Activated naive CD8-positive, alpha-beta T cell treated with anti-CD3 and anti-CD28 coated beads, Interleukin-2, amount 10 ng/mL, durations not matched to agents 7 days and 5 days (primary cell): Measurements from ENCODE around the gene GOT1. TPM values are rescaled to one million over a fixed set of nuclear protein-coding genes. Genes with fewer than 3 reads are reported as not detected.

Experiments
- ATAC-seq: fragments of 150-1000 bp; cut with Tn5 transposase; one replicate; pipeline ENCODE4 v1.10.0; 2021; ENCODE audit warnings: low read depth, moderate library complexity
- POLR2A ChIA-PET: fragments of 350-600 bp; sonication (Branson Sonifier 250); formaldehyde crosslinking; loops from one replicate; lab custom pipeline; 2021; ENCODE audit warnings: antibody characterized with exemption; lab: Charles Lee
- DNase-seq: peaks from one replicate; pipeline ENCODE4 v3.0.0; 2021
- H3K27ac Mint-ChIP-seq: one replicate; pipeline ENCODE4 v1.8.0; 2022; ENCODE audit warnings: mild to moderate bottlenecking, mixed read lengths
- H3K27me3 Mint-ChIP-seq: one replicate; pipeline ENCODE4 v1.8.0; 2022; ENCODE audit warnings: mild to moderate bottlenecking, moderate library complexity, mixed read lengths
- H3K36me3 Mint-ChIP-seq: one replicate; pipeline ENCODE4 v1.8.0; 2021; ENCODE audit warnings: mild to moderate bottlenecking, mixed read lengths
- H3K4me1 Mint-ChIP-seq: one replicate; pipeline ENCODE4 v1.8.0; 2021; ENCODE audit warnings: mixed read lengths
- H3K4me3 Mint-ChIP-seq: one replicate; pipeline ENCODE4 v1.8.0; 2022; ENCODE audit warnings: mild to moderate bottlenecking, moderate library complexity, mixed read lengths
- H3K9me3 Mint-ChIP-seq: one replicate; pipeline ENCODE4 v1.8.0; 2021; ENCODE audit warnings: mixed read lengths
- total RNA-seq, 2 experiments: library from RNA; stranded (reverse); gene quantifications; one replicate each; pipeline ENCODE4 v1.2.3, GENCODE V29; 2021

GOT1 gene
- total RNA-seq, 2 experiments from 2014 or later: 22.6 to 24.0 TPM

DNA sequence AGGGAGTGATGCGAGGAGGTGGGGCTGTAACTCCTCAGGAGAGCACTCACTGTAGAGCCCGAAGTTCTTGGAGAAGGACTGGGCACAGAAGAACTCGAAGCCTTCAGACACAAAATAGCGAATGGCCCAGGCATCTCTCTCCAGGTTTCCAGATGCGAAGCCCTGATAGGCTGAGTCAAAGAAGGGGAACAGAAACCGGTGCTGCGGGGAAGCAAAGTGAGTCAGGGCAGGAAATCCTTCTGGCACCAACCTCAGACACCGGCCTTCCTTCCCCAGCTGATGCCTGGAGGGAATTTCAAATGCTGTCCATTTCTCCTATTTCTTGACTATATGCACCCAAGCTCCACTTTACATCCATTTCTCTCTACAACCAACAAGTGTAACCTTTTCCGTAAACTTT, 26.8 kb downstream of the GOT1 start:
- ATAC-seq (no peak), DNase-seq (no peak)
- Mint-ChIP-seq H3K27me3 (no peaks in the 10 kb centered on the region), H3K36me3 (peaks cover 8% of the 10 kb centered on the region), H3K4me1 (no peaks in the 10 kb centered on the region), H3K27ac (no peak overlapping the region), H3K9me3 (no peaks in the 10 kb centered on the region), H3K4me3 (no peak overlapping the region)
- POLR2A ChIA-PET: no interaction called here

DNA sequence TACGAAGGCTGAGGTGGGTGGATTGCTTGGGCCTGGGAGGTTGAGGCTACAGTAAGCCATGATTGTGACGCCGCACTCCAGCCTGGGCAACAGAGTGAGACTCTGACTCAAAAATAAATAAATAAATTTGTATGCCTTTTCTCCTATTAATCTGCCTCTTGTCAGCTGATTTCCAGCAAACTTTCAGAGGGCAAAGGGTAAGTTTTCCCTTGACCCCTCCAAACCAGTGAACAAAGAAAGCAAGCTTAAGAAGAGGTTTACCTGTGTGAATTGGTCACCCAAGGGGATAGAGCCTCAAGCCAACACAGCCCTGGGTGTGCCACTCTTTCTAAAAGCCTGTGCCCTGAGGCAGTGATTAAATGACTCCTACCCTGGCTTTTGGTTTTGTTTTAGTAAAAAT, 30.8 kb downstream of the GOT1 start:
- peaks cover 3% of the 10 kb centered on the region for H3K36me3 Mint-ChIP-seq
- no peak for ATAC-seq
- H3K27me3 Mint-ChIP-seq: no peaks in the 10 kb centered on the region

DNA sequence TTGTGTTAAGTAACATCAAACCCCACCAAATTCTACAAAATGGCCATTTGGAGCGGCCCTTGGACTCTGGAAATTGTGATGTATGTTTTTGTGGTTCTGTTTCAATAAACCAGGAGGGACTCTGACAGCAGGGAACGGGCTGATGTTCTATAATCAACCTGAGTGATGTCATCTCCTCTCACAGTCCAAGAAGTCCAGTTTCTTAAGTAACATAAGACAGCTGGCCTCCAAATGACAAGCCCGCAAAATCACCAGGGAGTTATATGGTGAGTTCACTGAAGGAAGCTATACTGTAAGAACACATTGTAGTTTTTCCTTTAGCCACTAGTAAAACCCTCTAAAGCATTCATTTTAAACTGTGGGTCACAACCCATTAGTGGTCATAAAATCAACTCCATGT, 34.0 kb downstream of the GOT1 start:
- DNase-seq (no peak), ATAC-seq (no peak)
- peaks cover 3% of the 10 kb centered on the region for H3K36me3 Mint-ChIP-seq
- H3K27me3 Mint-ChIP-seq: peaks cover 2% of the 10 kb centered on the region
- peaks cover 10% of the 10 kb centered on the region for H3K4me1 Mint-ChIP-seq
- H3K4me3 Mint-ChIP-seq: no peak overlapping the region
- H3K9me3 Mint-ChIP-seq: no peaks in the 10 kb centered on the region
- H3K27ac Mint-ChIP-seq: no peak overlapping the region
- POLR2A ChIA-PET: no interaction called here

More for the DNA sequence above, 30.8 kb downstream of the GOT1 start:
- no peak overlapping the region for H3K4me3 Mint-ChIP-seq
- no peaks in the 10 kb centered on the region for H3K9me3 Mint-ChIP-seq
- H3K4me1 Mint-ChIP-seq: peaks cover 5% of the 10 kb centered on the region
- no peak for DNase-seq
- POLR2A ChIA-PET: no interaction called here
- H3K27ac Mint-ChIP-seq: no peak overlapping the region

DNA sequence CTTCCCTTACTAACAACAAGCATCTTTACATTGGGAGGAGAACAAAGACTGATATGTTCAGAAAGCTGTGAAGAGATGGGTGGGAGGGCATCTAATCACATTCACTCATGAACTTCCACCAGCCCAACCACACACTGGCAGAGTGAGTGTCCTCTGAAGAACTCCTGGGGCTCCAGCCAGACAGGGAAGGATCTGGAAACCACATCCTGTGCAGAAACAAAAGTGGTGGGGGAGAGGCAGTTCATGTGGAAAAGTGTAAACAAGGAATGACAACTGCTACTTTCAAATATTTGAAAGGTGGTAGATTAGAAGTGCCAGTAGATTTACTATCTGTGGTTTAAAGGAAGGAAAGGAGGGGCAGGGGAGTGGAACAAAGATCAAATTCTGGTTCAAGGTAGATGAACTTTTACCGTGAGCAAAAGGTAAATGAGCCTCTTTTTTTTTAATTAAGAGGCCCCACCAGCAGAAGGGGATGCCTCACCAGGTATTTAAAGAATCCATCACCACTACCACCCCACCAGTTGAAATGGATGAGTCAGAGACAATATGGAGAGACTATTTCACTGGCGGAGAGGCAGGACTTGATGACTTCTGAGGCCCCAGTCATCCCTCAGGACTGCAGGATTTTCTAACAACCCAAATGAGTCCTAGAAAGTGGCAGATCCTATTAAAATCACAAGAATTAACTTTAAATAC, 34.5 kb downstream of the GOT1 start:
- Mint-ChIP-seq H3K9me3 (no peaks in the 10 kb centered on the region), H3K4me3 (no peak overlapping the region), H3K4me1 (peaks cover 10% of the 10 kb centered on the region), H3K36me3 (peaks cover 3% of the 10 kb centered on the region), H3K27me3 (peaks cover 2% of the 10 kb centered on the region), H3K27ac (no peak overlapping the region)
- ATAC-seq: no peak
- POLR2A ChIA-PET: no interaction called here
- no peak for DNase-seq

DNA sequence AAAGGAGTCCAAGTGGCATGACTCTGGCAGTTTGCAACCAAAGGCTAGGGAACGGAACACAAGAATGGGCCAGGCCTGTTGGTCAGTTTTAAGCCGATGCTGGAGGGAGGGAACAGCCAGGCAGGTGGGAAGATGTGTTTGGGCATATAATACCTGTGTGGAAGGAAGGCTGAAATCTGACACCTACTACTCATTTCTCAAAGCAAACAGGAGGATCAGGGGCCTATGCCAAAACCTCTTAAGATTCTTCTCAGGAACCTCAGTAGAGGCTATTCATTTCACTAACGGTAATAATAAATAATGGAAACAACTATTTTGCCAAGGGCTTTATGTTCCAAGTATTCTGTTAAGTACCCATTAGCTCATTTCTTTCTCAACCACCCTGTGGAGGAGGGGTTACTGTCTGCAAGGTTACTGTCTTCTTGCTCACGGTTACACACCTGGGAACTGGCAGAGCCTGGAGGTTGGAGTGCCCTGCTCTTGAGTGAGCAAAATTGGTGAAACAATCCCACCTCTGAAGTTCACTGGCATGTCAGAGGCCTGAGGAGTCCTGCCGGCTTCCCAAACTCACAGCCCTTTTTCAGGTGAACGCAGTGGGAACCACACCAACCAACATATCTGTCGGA, 35.5 kb downstream of the GOT1 start:
- DNase-seq: no peak
- POLR2A ChIA-PET: no interaction called here
- peaks cover 8% of the 10 kb centered on the region for H3K27me3 Mint-ChIP-seq
- H3K9me3 Mint-ChIP-seq: no peaks in the 10 kb centered on the region
- peaks cover 3% of the 10 kb centered on the region for H3K36me3 Mint-ChIP-seq
- peaks cover 10% of the 10 kb centered on the region for H3K4me1 Mint-ChIP-seq
- no peak overlapping the region for H3K27ac Mint-ChIP-seq
- no peak for ATAC-seq
- H3K4me3 Mint-ChIP-seq: no peak overlapping the region

DNA sequence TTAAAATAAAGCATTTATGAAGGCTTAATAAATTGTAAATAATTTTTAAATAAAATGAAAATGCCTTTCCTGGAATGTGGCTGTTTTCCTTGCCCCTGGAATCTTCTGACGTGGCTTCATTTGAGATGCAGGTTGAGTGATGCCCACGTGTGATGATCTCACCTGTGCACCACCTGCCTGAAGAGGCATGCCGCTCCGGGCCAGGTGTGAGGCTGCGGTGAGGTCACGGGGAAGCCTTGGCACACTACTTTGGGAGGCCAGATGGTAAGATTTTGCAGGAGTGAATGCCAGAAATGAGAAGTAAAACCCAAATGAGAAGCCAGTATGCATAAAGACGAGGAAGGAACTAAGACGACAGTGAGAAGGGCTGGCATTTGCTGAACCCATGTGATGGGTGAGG, 36.2 kb downstream of the GOT1 start:
- peaks cover 3% of the 10 kb centered on the region for H3K36me3 Mint-ChIP-seq
- no peak overlapping the region for H3K27ac Mint-ChIP-seq
- H3K4me1 Mint-ChIP-seq: peaks cover 10% of the 10 kb centered on the region
- H3K4me3 Mint-ChIP-seq: no peak overlapping the region
- peaks cover 8% of the 10 kb centered on the region for H3K27me3 Mint-ChIP-seq
- H3K9me3 Mint-ChIP-seq: no peaks in the 10 kb centered on the region
- POLR2A ChIA-PET: no interaction called here
- no peak for ATAC-seq
- no peak for DNase-seq

DNA sequence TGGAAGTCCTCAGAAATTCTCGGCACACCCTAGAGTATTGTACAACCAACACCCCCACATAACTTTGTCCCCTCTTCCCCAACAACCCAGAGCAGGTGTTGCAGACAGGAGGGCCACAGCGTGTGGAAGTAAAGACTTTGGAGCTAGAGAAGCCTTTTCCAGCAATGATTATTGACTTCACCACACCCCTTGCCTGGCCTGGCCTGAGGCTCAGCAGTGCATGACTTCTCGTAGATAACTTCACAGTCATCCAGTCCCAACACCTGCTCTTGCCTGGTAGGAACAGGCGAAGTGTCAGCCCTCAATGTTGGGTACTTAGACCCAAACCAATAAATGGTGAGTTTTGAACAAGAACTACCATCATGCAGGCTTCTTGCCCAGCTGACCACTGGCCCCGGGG, 36.7 kb downstream of the GOT1 start:
- POLR2A ChIA-PET: no interaction called here

DNA sequence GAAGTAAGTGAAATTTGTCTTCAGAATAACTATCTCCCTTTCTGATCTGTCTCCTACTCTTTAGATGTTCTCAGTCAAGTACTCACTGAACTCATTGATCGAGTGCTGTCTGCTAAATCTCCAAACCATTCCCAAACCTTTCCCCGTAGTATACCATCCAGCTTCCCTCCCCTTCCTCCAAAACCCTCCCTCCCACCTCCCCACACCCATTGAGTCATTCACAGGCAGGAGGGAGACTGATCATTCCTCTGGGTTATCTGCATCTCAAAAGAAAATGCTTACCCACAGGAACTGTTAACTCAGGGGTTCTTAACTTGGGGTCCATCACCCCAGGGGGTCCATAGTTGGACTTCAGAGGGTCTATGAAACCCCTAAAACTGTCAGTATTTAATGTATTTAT, 37.4 kb downstream of the GOT1 start:
- POLR2A ChIA-PET: no interaction called here
- Mint-ChIP-seq H3K27ac (no peak overlapping the region), H3K4me1 (peaks cover 10% of the 10 kb centered on the region), H3K36me3 (peaks cover 3% of the 10 kb centered on the region), H3K9me3 (no peaks in the 10 kb centered on the region), H3K4me3 (no peak overlapping the region), H3K27me3 (peaks cover 8% of the 10 kb centered on the region)
- ATAC-seq (no peak), DNase-seq (no peak)

More for the DNA sequence above, 36.7 kb downstream of the GOT1 start:
- ATAC-seq (no peak), DNase-seq (no peak)
- no peak overlapping the region for H3K27ac Mint-ChIP-seq
- H3K36me3 Mint-ChIP-seq: peaks cover 3% of the 10 kb centered on the region
- H3K9me3 Mint-ChIP-seq: no peaks in the 10 kb centered on the region
- H3K27me3 Mint-ChIP-seq: peaks cover 8% of the 10 kb centered on the region
- H3K4me1 Mint-ChIP-seq: peaks cover 10% of the 10 kb centered on the region
- H3K4me3 Mint-ChIP-seq: no peak overlapping the region

DNA sequence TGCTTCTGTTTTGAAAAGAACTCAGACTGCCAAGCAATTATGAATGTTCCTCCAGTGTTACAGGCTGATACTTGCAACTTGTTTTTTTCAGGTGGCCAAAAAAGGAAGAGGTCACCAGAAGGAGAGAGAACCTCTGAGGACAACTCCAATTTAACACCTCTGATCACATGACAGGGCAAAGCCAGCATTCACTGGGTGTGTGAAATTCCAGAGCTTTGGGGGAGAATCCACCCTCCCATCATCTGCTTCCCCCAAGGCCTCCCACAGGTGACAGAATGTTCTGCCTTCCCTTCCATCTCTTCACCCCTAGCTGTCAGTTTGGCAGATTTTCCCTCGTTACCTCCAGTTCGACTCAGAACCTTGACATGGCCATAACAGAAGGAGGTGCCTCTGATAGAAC, 39.1 kb downstream of the GOT1 start:
- ATAC-seq (no peak), DNase-seq (no peak)
- Mint-ChIP-seq H3K4me3 (no peak overlapping the region), H3K27ac (no peak overlapping the region), H3K9me3 (no peaks in the 10 kb centered on the region), H3K4me1 (peaks cover 10% of the 10 kb centered on the region), H3K36me3 (no peaks in the 10 kb centered on the region), H3K27me3 (peaks cover 8% of the 10 kb centered on the region)
- POLR2A ChIA-PET: no interaction called here

DNA sequence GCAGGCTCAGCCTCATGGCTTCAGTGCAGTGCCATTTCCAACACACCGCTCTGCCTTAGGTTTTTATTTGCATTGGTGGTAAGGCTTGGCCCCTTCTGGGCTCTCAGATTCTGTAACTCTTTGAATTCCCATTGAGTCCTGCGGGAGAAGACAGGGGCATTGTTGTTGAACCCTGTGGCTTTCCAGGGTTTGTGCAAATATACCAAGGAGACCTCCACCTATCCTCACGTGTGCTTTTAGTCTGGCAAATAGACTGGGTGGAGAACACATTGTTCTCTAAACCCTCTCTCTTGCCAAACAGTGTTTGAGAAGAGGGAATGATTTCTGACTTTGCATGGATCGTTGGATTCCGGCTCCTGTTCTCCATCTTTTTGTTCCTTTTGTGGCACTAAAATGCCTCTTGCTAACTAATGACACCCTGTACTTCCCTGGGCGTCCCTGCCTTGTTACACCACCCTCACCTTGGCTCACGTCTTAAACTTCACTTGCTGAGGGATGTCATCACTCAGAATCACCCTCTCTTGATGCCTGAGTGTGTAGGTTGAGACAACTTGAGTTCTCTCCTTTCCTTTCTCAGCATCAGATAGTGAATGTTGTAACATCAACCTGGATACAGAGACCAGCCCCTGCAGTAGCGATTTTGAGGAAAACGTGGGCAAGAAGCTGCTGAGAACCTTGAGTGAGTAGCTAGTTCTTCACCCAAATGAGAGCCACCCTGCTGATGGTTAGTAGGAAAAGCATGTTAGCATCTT, 40.5 kb downstream of the GOT1 start:
- H3K4me3 Mint-ChIP-seq: no peak overlapping the region
- POLR2A ChIA-PET: no interaction called here
- no peak overlapping the region for H3K27ac Mint-ChIP-seq

DNA sequence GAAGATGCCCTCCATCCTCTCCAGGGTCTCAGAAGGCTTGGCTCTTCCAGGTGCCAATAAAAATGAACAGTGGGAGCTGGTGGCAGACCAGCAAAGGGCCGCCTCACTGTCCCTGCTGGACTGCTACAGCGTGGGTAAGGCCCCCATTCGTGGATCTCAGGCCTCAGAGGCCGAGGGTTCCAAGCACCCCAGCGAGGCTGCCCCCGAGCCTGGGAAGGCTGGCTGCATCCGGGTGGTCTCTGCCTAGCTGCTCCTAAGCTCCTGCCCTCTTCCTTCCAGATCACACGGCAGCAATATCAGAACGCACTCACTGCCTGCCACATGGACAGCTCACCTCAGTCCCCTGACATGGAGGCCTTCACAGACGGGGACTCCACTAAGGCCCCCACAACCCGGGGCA, 42.9 kb downstream of the GOT1 start:
- Mint-ChIP-seq H3K27me3 (peaks cover 11% of the 10 kb centered on the region), H3K4me3 (no peak overlapping the region), H3K4me1 (peaks cover 4% of the 10 kb centered on the region), H3K36me3 (peaks cover 2% of the 10 kb centered on the region), H3K27ac (no peak overlapping the region), H3K9me3 (no peaks in the 10 kb centered on the region)
- no peak for DNase-seq
- POLR2A ChIA-PET: no interaction called here
- no peak for ATAC-seq

More for the DNA sequence above, 40.5 kb downstream of the GOT1 start:
- H3K27me3 Mint-ChIP-seq: peaks cover 11% of the 10 kb centered on the region
- peaks cover 2% of the 10 kb centered on the region for H3K36me3 Mint-ChIP-seq
- H3K9me3 Mint-ChIP-seq: no peaks in the 10 kb centered on the region
- DNase-seq: no peak
- no peak for ATAC-seq
- peaks cover 5% of the 10 kb centered on the region for H3K4me1 Mint-ChIP-seq

DNA sequence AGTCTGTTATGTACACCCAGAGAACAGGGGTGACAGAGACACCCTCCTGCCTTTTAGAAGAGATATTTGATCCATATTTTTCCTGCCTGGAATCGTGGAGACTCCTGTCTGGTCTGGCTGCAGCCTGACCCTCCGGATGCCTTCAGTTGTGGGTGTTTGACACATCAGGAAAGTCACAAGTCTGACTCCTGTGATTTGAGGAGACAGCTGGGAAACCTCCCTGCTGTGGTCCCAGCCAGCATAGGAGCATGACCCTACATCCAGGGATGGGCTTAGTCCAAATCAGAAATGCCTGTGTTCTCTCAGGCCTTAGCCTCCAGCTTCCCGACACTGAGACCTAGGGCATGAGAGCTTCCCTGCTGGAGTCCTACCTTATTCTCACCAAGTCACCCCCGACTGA, 43.4 kb downstream of the GOT1 start:
- POLR2A ChIA-PET: no interaction called here
- Mint-ChIP-seq H3K27ac (no peak overlapping the region), H3K4me3 (no peak overlapping the region), H3K36me3 (peaks cover 2% of the 10 kb centered on the region), H3K9me3 (no peaks in the 10 kb centered on the region), H3K4me1 (peaks cover 2% of the 10 kb centered on the region), H3K27me3 (peaks cover 11% of the 10 kb centered on the region)
- DNase-seq (no peak), ATAC-seq (no peak)

DNA sequence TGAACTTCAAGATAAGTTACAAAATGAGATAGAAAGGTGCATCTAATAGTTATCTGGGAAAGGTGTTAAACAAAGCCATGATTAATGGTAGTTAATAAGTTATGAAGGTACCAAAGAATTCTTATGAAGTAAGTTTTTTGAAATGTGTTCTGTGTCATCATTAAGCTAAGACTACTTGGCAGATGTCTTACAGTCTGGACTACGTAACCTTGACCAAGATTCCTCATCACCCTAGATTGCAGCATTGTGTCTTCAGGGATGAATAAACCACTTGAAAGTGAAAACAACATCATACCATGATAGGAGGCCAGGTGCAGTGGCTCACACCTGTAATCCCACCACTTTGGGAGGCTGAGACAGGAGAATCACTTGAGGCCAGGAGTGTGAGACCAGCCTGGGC, 48.2 kb downstream of the GOT1 start:
- POLR2A ChIA-PET: no interaction called here
- H3K9me3 Mint-ChIP-seq: no peaks in the 10 kb centered on the region
- H3K27me3 Mint-ChIP-seq: peaks cover 24% of the 10 kb centered on the region
- ATAC-seq (no peak), DNase-seq (no peak)
- no peaks in the 10 kb centered on the region for H3K4me1 Mint-ChIP-seq
- peaks cover 2% of the 10 kb centered on the region for H3K36me3 Mint-ChIP-seq
- H3K4me3 Mint-ChIP-seq: no peak overlapping the region
- no peak overlapping the region for H3K27ac Mint-ChIP-seq

DNA sequence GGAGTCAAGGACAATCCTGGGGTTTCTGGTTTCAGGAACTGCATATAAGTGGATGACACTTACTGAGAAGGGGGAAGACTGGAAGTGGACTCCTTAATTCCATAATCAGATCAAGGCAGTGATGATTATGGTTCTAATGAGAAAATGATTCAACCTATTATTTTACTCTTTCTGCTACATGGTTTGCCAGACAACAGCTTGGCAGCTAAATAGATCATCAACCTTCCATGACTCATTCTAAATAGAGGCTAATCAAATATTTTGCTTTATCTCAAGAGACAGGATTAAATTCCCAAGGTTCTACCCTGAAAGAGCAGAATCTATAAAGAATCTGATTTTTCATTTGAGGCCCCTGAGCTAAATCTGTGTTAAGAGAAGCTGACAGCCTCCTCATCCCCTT, 55.0 kb downstream of the GOT1 start:
- Mint-ChIP-seq H3K9me3 (no peaks in the 10 kb centered on the region), H3K36me3 (no peaks in the 10 kb centered on the region), H3K4me1 (peaks cover 11% of the 10 kb centered on the region), H3K27ac (no peak overlapping the region), H3K4me3 (no peak overlapping the region), H3K27me3 (peaks cover 66% of the 10 kb centered on the region)
- no peak for DNase-seq
- POLR2A ChIA-PET: no interaction called here
- ATAC-seq: no peak
